Measurements from ENCODE around the gene CROCC2. TPM values are rescaled to one million over a fixed set of nuclear protein-coding genes. Genes with fewer than 3 reads are reported as not detected.

Gene CROCC2
- total RNA-seq, 1 donor from 2014 or later, result 3.1 TPM

GRCh38 chr2:240932724-240933047 is 26.6 kb downstream of the CROCC2 start:
- no peak for DNase-seq (ENCODE audit: low spot score)

- DNase-seq (ENCODE audit: low spot score), result no peak
Measured at GRCh38 chr2:240933048-240933965, 27.2 kb downstream of the CROCC2 start.

GRCh38 chr2:240933966-240934700 is 28.0 kb downstream of the CROCC2 start:
- DNase-seq (ENCODE audit: low spot score), result no peak

- DNase-seq (ENCODE audit: low spot score), result no peak
Measured at GRCh38 chr2:240934701-240935102, 28.6 kb downstream of the CROCC2 start.

- no peak for DNase-seq (ENCODE audit: low spot score)
Measured at GRCh38 chr2:240935103-240935876, 29.2 kb downstream of the CROCC2 start.

GRCh38 chr2:240936106-240936505 is 30.0 kb downstream of the CROCC2 start:
- DNase-seq (ENCODE audit: low spot score), result no peak

- DNase-seq (ENCODE audit: low spot score), result no peak
Measured at GRCh38 chr2:240946046-240946445, 39.9 kb downstream of the CROCC2 start.

GRCh38 chr2:240946654-240947053 is 40.5 kb downstream of the CROCC2 start:
- no peak for DNase-seq (ENCODE audit: low spot score)

- no peak for DNase-seq (ENCODE audit: low spot score)
Measured at GRCh38 chr2:240947176-240947575, 41.0 kb downstream of the CROCC2 start.

GRCh38 chr2:240947607-240948006 is 41.5 kb downstream of the CROCC2 start:
- no peak for DNase-seq (ENCODE audit: low spot score)

GRCh38 chr2:240948086-240948485 is 42.0 kb downstream of the CROCC2 start:
- no peak for DNase-seq (ENCODE audit: low spot score)

- no peak for DNase-seq (ENCODE audit: low spot score)
Measured at GRCh38 chr2:240948905-240949790, 43.0 kb downstream of the CROCC2 start.

- no peak for DNase-seq (ENCODE audit: low spot score)
Measured at GRCh38 chr2:240949791-240950705, 43.9 kb downstream of the CROCC2 start.

- no peak for DNase-seq (ENCODE audit: low spot score)
Measured at GRCh38 chr2:240951045-240951594, 45.0 kb downstream of the CROCC2 start.

GRCh38 chr2:240952496-240953246 is 46.5 kb downstream of the CROCC2 start:
- no peak for DNase-seq (ENCODE audit: low spot score)

GRCh38 chr2:240953426-240954410 is 47.6 kb downstream of the CROCC2 start:
- DNase-seq (ENCODE audit: low spot score), result no peak

GRCh38 chr2:240954436-240955305 is 48.5 kb downstream of the CROCC2 start:
- DNase-seq (ENCODE audit: low spot score), result no peak
